WTC11 (cell line): Measurements from ENCODE around the gene MRPL37.

Experiments used
- CBFB ChIP-seq: sonication (generic); formaldehyde crosslinking; IDR thresholded peaks from 2 replicates; pipeline ENCODE4 v1.8.1; 2022; ENCODE audit warnings: mild to moderate bottlenecking, low read depth, missing genetic modification reagents
- FOXJ3 ChIP-seq: sonication (generic); formaldehyde crosslinking; IDR thresholded peaks from 2 replicates; pipeline ENCODE4 v1.9.0; 2021; ENCODE audit warnings: missing genetic modification reagents, mild to moderate bottlenecking, borderline replicate concordance
- FOXK1 ChIP-seq: sonication (generic); formaldehyde crosslinking; IDR thresholded peaks from 2 replicates; pipeline ENCODE4 v1.8.0; 2022; ENCODE audit warnings: mild to moderate bottlenecking, moderate library complexity, missing genetic modification reagents
- SMAD3 ChIP-seq: sonication (generic); formaldehyde crosslinking; IDR thresholded peaks from 2 replicates; pipeline ENCODE4 v1.8.0; 2022; ENCODE audit warnings: missing genetic modification reagents, mild to moderate bottlenecking, borderline replicate concordance
- SMAD4 ChIP-seq: sonication (generic); formaldehyde crosslinking; IDR thresholded peaks from 2 replicates; pipeline ENCODE4 v1.8.0; 2022; ENCODE audit warnings: mild to moderate bottlenecking, missing genetic modification reagents
- ZNF232 ChIP-seq: sonication (generic); formaldehyde crosslinking; IDR thresholded peaks from 2 replicates; pipeline ENCODE4 v1.8.0; 2022; ENCODE audit warnings: mild to moderate bottlenecking, missing genetic modification reagents
- TF ChIP-seq, protein P1 (sequence below): sonication (generic); formaldehyde crosslinking; conservative IDR thresholded peaks from 2 replicates; pipeline ENCODE4 v1.8.1; 2022; ENCODE audit warnings: mild to moderate bottlenecking, missing genetic modification reagents
- TF ChIP-seq, protein P2 (sequence below): sonication (generic); formaldehyde crosslinking; IDR thresholded peaks from 2 replicates; pipeline ENCODE4 v1.8.1; 2023; ENCODE audit warnings: mild to moderate bottlenecking, missing genetic modification reagents, moderate library complexity

- TF ChIP-seq FOXJ3 (CRISPR knock-in tag) (no peak), SMAD4 (no peak), SMAD3 (CRISPR knock-in tag) (no peak), ZNF232 (CRISPR knock-in tag) (no peak), FOXK1 (CRISPR knock-in tag) (no peak), CBFB (no peak)
- TF ChIP-seq, protein P1, sequence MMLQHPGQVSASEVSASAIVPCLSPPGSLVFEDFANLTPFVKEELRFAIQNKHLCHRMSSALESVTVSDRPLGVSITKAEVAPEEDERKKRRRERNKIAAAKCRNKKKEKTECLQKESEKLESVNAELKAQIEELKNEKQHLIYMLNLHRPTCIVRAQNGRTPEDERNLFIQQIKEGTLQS (CRISPR knock-in tag) = no peak
- TF ChIP-seq, protein P2, sequence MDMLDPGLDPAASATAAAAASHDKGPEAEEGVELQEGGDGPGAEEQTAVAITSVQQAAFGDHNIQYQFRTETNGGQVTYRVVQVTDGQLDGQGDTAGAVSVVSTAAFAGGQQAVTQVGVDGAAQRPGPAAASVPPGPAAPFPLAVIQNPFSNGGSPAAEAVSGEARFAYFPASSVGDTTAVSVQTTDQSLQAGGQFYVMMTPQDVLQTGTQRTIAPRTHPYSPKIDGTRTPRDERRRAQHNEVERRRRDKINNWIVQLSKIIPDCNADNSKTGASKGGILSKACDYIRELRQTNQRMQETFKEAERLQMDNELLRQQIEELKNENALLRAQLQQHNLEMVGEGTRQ = no peak
Measured at GRCh38 chr1:54240741-54241335, 40.9 kb downstream of the MRPL37 start.
